Middle frontal gyrus (tissue), 1 donor: ENCODE data around the gene SGCD.
A peak's percentile ranks its signal among the peaks of the same experiment; 100 is the strongest.

ENCODE experiments used
- DNase-seq: peaks from one replicate; pipeline ENCODE4 v3.0.0-alpha.2; 2015; ENCODE audit warnings: low spot score; ENCODE audit errors: extremely low spot score

Gene SGCD

DNA sequence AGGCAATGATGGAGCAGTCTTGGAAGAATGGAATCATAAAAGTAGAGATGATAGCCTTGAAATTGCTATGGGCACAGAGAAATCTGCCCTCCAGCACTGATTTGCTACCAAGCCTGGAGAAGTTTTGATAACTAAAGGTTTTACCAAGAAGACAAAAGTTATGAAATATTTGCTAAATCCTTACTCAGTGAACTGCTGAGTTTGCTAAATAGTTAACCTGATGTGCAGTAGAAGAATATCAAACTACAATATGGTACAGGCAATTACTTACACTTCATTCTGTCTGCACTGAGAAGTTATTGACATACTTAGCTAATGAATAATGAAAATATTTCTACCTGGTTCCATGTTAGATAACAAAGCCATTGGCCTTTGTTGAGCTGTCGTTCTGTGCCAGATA is 124.5 kb downstream of the SGCD start:
- DNase-seq, result no peak

DNA sequence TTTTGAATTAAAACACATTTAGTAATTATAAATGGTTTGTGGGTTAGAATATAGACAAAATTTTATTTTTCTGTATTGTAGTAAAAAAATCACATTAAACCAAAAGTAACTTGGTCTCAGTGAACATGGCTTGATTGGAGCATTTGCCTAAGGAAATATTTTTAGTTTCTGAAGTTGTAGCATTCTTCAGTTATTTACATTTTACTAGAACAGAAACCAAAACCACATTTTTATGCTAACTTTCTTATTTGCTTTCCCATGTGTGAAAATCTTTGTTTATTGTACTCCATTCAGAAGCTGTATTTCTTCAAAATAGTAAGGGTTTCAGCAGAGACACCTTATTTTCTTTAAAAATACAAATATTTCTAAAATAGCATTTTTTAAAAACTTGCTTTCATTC is 129.9 kb downstream of the SGCD start:
- DNase-seq, result no peak

DNA sequence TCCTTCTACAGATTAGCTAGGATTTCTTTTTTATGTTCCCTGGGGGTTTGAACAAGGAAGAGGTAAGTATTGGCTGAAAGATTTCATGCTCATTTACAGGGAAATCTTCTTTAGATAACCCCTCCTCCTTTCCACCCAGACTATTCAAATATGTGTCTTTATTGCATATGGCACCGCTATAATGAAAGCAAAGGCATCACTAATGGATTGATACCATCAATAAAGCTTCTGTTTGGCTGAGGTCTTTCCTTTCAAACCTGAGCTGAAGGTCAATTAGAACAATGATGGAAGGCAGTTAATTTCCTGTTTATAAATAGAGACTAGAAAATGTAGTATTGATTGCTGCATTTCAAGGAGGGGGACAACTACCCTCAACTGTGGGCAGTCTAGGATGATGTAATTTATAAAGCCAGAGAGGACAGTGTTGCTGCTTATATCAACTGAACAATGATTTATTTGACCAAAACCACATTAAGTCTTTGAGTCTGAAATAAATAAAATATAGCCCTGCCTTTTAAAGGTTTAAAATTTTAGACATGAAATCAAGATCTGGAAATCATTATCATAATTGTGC is 132.9 kb downstream of the SGCD start:
- DNase-seq, result no peak

DNA sequence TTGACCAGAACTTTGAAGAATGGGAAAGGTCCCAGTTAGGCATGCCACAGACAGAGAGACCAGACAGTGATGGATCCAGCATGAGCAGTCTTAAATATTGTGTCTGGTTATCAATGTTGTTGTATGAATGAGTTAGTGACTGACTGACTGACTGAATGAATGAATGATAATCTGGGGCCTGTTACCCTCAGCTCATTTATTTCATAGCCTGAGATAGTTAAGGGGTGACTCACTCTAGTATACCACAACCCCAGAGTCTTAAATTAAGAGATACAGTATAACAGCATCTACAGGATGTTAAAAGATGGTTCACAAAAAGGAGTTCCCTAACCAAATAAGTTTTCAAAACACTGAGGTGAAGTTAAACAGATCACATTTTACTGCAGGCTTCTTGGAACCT is 133.5 kb downstream of the SGCD start:
- DNase-seq, result no peak

DNA sequence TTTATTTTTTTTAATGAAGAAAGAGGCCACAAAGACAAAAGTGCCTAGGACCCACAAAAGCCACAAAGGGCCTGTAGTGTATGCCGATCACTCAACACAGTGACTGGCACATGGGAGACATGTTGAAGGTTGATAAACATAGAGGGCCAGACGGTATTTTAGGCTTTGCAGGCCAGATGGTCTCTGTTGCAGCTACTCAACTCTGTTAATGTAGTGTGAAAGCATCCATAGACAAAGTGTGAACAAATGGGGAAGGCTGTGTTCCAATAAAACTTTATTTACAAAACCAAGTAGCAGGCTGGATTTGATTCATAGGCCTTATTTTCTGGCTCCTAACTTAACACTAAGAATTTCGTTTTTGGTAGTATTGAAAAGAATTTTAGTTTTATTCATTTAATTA is 139.9 kb downstream of the SGCD start:
- no peak for DNase-seq

DNA sequence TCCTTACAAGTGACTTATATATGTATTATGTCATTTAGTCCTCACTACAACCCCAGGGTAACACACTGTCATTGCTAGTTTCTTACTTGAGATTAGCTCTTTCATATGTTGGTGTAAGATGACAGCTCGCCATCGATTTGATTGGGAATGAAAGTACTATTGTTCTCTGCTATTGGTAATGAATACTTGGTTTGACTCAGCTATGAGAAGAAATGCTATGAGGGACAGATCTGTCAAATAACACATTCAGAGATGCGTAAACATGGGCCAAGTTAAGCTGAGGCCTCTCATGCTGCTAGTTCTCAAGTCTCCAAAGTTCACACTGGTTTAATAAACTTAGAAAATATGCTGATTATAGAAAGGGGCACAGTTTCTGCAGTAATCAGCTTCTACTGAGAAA is 142.7 kb downstream of the SGCD start:
- DNase-seq, result no peak

DNA sequence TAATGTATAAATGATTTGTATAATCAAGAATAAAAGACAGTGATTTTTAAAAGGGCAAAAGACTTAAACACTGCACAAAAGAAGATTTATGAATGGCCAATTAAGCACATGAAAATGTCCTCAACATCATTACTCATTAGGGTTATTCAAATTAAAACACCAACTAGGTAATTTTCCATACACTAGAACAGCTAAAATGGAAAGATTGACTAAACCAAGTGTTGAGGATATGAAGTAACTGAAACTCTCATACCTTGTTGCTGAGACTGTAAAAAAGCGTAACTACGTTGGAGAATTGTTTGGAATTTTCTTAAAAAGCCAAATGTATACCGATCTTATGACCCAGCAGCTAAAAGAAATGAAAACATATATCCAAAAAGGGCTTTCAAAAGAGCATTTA is 144.9 kb downstream of the SGCD start:
- DNase-seq, result no peak

DNA sequence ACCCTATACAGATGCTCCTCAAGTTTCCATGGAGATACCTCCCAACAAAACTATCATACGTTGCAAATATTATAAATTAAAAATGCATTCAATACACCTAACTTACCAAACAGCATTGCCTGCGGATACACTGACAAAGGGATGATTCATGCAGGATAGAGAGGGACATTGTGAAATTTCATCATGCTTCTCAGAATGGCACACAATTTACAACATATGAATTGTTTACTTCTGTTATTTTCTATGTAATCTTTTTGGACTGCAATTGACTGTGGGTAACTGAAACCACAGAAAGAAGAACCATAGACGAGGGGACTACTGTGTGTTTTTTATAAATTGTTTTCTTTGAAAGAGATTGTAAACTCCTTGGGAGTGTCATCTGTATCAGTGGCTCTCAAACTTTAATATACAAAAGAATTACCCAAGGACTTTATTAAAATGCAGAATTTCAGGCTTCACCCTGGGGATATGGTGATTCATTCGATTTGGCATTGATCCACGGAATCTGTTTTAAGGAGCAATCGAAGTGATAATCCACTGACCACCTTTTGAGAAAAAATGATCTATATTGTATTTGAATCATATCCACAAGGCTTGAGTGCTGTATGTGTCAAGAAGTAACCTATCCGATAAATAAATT is 146.4 kb downstream of the SGCD start:
- no peak for DNase-seq

DNA sequence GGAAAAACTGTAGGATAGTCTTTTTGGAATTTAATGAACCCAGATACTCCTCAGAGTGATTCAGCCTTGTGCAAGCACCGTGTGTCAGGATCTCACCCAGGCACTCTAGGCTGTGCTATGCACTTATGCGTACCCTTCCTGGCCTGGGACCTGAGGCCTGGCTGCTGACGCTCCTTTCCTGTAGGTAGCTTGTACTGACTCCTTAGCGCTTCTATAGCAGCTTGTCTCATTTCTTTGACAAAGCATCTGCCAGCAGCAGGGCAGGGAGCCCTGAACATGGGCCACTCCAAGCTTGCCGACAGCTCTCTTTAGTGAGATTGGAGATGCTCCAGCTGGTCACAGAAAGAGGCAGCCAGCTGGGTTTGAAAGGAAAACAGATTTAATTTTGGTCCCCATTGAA is 147.3 kb downstream of the SGCD start:
- DNase-seq, result peak; percentile 46

DNA sequence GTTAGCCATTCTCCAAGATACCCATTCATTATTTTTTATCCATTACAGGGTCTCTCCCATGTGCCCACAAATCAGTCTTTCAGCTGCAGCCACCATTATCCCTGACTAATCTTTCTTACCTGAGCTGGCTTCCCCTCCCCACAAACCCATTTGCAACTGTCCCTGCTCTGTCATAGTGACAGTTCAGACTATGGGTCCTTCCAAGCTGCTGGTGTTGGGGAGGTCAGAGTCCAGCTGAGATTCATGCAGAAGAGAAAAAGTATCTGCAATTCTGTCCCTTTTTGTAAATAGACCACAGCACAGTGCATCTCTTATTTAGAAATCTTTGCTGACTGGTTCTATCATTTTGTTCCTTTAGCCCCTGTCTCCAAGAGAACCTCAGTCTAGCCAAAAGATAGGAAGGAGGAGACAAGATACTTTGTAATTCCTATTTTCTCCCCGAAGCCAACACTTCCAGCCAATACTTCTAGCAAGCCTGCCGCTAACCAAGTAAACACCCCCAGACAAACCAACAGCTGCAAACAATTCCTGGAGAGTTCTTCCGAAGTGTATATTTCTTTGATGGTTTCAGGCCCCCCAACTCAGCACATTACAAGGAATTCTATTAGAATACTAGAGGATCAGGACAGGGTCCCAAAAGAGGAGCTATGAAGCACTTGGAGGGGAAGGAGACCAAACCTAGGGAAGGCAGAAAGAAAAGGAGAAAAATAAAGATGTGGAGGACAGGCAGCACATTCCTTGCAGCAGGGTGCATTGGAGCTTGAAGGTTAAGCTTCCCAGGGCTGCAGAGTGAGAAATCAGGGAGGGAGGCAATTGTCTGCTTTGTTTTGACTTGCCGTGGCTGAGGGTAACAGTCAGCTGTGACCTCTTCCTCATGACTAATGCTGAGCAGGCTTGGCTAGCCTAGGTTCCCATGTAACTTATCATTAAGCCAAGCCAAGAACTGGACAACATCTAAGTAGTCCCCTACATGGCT is 148.5 kb downstream of the SGCD start:
- DNase-seq, result no peak

DNA sequence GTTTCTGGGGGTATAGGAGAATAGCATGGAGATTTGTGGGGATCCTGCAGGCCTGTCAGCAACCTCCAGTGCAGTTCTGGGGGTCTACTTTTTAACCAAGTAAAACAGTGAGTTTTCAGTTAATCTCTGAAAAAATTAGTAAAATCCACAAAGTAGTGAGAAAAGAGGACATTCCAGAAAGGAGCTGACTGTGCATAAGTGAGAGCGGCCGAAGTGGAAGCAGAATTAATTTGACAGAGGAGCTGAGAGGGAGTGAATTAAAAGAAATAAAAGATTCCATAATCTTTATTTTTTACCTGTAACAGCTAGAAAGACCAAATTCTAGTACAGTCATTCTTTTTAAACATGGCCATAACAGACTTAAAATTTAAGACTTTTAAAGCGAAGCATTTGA is 149.2 kb downstream of the SGCD start:
- DNase-seq, result no peak

DNA sequence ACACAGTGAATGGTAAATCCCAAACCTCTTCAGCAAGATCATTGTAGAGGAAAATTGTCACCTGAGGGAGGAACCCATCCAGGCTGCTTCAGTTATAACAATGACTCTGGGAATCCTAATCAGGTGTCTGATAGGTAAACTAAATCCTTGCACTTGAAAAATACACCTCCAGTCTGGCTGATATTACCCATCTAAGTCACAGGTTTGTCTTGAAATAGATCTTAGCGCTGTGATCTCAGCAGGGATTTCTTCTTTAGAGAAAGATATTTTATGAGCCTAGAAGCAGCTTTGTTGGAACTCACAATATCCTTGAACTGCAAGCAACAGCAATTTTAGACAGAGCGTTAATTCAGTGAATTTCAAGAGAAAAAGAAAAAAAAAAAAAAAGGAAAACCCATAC is 149.7 kb downstream of the SGCD start:
- DNase-seq, result no peak

DNA sequence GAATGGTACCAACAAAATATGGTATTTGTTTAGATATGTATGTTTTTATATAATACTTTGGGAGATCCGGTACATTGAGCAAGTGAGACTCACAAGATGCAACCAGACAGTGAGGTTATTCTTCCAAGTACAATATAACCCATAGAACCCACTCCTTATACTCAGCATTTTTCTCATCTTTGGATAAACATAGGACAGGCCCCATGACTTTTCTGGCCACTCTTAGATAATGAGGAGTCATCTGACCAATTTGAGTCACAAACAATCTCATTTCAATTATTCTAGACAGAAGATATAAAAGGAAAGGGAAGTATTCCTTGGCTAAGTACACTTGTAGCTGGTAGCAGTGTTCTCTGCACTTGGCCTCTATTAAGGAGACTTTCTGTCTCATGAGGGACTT is 150.2 kb downstream of the SGCD start:
- DNase-seq, result no peak

DNA sequence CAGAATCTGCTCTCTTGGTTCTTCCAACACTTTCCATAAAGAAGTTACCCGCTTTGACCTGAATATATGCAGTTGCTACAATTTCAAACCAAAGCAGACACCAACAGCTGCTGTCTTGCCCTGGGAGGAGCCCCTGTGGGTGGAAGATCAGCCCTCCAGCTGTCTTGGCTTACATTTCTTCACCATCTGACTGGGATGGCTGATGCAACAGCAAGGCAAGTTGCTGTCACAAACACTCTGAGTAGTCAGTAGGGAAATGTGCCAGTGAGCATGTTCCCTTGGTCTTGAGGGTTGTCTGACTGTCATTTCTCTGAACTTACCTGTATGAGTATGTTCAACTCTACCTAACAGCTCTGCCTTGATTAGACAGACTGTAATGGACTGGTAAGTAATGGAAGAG is 152.9 kb downstream of the SGCD start:
- DNase-seq, result no peak

DNA sequence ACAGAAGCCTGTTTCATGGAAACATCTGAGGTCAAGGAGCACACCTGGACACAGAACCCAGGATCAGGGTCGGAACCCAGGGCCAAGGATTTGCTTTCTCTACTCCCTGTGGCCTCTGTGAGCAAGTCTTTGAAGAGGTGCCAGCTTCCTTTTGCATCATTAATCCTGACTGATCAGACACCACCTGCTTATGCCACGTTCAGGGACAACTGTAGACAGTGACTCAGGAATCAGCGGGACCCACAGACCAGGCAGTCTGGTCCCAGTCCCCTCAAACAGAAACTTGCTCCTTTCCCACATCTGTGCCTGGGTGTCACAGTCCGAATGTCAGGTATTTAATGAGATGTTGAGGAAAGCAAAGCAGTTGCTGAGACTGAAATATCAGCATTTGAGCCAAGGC is 154.8 kb downstream of the SGCD start:
- no peak for DNase-seq

DNA sequence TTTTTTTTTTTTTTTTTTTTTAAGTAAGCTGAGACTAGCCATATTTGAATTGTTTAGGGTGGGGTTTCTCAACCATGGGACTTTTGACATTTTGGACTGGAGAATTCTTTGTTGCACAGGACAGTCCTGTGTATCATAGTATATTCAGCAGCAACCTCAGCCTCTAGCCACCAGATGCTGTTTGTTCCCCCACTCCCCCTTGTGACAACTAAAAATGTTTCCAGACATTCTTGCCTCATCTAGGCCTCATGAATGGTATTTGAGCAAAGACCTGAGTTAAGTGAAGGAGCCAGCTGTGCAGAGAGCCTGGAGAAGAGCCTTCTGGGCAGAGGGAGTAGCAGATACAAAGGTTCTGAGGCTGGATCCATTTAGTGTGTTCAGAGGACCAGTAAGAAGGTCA is 155.9 kb downstream of the SGCD start:
- DNase-seq, result no peak

DNA sequence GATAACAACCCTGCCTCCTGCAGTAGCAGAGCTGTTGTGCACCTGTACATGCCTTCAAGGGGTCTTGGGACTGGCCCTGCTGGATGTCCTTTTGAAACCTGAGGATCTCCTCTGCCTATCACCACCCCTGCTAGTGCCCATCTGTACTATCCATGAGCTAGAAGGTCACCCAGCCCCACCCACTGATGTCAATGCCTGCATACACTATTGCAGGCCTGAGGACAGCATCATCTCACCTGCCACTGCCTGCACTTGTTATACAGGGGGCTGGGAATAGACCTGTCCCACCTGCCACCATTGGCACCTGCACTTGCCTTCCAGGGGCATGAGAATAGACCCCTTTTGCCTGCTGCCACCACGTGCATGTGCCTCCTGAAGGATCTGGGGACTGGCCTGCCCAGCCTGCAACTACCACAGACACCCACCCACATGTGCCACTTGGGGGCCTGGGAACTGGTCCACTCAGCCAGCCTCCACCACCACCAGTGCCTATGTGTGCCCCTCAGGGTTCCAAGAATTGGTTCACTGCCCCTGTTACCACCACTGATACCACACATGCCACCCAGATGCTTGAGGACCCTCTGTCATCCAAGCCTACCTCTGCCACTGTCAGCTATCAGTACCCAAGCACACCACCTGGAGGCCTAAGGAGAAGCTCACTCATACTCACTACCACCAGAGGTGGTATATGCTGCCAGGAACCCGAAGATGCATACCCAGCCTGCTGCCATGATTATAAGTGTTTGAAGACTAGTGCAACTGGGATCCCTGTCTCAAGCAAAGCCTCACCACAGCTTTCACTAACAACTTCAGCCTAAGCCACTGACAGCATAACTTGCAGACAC is 159.7 kb downstream of the SGCD start:
- DNase-seq, result no peak

DNA sequence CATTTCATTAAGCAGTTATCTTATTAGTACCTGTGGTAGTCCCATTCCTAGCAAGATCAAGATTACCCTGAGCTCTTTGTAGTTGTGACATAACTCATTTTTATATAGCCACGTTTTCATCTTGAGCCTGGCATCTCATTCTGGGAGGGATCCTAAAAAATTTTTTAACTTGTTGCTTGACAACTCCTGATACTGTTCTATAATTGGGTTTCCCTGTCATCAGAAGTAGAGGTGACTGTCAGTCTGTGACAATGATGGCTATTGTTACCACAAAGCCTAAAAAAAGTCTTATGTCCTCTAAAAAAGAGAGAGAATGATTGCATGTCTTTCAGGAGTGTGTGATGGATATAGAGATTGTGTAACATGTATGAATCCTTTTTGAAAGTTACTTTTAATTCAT is 164.8 kb downstream of the SGCD start:
- no peak for DNase-seq

DNA sequence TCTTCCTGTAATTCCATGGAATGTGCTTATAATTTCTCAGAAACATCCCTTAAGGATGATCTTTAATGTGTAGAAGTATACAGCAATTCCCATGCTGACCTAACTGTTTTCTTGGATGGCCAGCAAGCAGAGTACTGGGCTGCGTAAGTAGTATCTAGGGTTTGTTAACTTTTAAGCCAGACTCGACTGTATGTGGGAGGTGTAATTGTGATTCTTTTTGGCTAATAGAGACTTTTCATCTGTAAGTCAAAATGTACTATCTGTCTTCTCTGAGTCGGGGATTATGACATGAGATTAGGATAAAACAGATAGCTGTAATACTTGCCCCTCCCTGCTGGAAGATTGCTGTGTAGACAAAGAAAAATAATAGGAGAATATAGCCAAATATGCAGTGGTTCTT is 169.3 kb downstream of the SGCD start:
- DNase-seq, result no peak

DNA sequence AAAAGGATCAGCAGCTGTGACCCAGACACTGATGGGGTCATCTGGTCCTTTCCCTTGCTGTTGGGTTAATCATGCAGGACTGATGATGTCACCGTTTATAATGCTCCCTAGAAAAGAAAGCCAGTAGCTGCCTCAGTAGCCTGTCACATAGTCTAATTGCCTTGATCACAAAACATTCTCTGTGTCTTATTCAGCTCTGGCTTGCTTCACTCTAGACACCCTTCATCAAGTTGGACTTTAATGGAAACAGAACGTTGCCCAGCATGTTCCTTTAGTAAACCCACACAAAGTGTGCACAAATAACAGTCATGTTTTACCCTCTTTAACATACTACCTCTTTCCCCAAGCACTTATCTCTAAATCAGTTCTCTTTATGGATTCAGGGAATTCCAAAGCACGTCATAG is 170.8 kb downstream of the SGCD start:
- no peak for DNase-seq

DNA sequence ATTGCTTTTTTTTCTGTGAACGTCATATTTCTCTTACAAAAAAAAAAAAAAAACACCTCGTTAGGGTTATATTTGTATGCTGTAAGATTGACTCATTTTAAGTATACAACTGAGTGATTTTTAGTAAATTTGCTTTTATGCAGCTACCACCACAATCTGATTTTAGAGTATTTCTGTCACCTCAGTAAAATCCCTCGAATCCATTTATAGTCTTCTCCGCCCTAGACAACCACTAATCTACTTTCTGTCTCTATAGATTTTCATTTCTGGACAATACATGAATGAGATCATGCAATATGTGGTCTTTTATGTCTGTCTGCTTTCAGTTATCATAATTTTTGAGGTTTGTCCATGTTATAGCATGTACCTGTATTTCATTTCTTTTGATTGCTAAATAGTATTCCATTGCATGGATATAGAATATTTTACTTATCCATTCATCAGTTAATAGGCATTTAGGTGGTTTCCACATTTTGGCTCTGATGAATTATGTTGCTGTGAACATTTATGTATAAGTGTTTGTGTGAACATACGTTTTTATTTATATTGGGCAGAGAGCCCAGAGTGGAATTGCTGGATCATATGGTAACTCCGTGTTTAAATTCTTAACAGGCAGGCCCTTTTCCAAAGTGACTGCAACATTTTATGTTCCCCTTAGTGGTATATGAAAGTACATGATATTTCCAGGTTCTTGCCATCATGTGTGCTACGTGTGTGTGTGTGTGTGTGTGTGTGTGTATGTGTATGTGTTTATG is 171.4 kb downstream of the SGCD start:
- DNase-seq, result no peak
